Measurements from ENCODE around the gene RAVER2.
A peak's percentile ranks its signal among the peaks of the same experiment; 100 is the strongest.
"Not testable (repeated sequence)": the region's sequence is repeated elsewhere in the genome, so short reads cannot be mapped to it uniquely, and the experiment has no call there.

Gene RAVER2

GRCh38 chr1:64765012-64765411 is 20.1 kb downstream of the RAVER2 start:
- Mint-ChIP-seq H3K36me3 (no peaks in the 10 kb centered on the region), H3K27ac (no peak overlapping the region), H3K4me3 (no peak overlapping the region), H3K4me1 (peaks cover 10% of the 10 kb centered on the region), H3K27me3 (no peaks in the 10 kb centered on the region), H3K9me3 (no peaks in the 10 kb centered on the region)
- ATAC-seq = no peak

GRCh38 chr1:64765826-64766225 is 21.0 kb downstream of the RAVER2 start:
- ATAC-seq = no peak
- H3K4me1 Mint-ChIP-seq = peaks cover 13% of the 10 kb centered on the region
- no peak overlapping the region for H3K27ac Mint-ChIP-seq
- peaks cover 6% of the 10 kb centered on the region for H3K36me3 Mint-ChIP-seq
- peaks cover 7% of the 10 kb centered on the region for H3K9me3 Mint-ChIP-seq
- H3K27me3 Mint-ChIP-seq = no peaks in the 10 kb centered on the region
- H3K4me3 Mint-ChIP-seq = no peak overlapping the region

- no peak overlapping the region for H3K4me3 Mint-ChIP-seq
- peaks cover 13% of the 10 kb centered on the region for H3K4me1 Mint-ChIP-seq
- ATAC-seq = no peak
- no peaks in the 10 kb centered on the region for H3K27me3 Mint-ChIP-seq
- H3K27ac Mint-ChIP-seq = no peak overlapping the region
- peaks cover 9% of the 10 kb centered on the region for H3K9me3 Mint-ChIP-seq
- H3K36me3 Mint-ChIP-seq = peaks cover 7% of the 10 kb centered on the region
Observed at GRCh38 chr1:64766429-64766828, 21.6 kb downstream of the RAVER2 start.

- Mint-ChIP-seq H3K4me3 (no peak overlapping the region), H3K27ac (no peak overlapping the region), H3K27me3 (no peaks in the 10 kb centered on the region), H3K9me3 (peaks cover 9% of the 10 kb centered on the region), H3K36me3 (peaks cover 7% of the 10 kb centered on the region), H3K4me1 (peaks cover 14% of the 10 kb centered on the region)
- no peak for ATAC-seq
Observed at GRCh38 chr1:64769482-64769881, 24.6 kb downstream of the RAVER2 start.

- Mint-ChIP-seq H3K36me3 (peaks cover 7% of the 10 kb centered on the region), H3K9me3 (peaks cover 9% of the 10 kb centered on the region), H3K27me3 (no peaks in the 10 kb centered on the region), H3K27ac (no peak overlapping the region), H3K4me1 (peaks cover 19% of the 10 kb centered on the region), H3K4me3 (no peak overlapping the region)
- no peak for ATAC-seq
Observed at GRCh38 chr1:64769971-64770370, 25.1 kb downstream of the RAVER2 start.

- ATAC-seq, H3K9me3 Mint-ChIP-seq, H3K4me3 Mint-ChIP-seq, H3K27ac Mint-ChIP-seq, H3K27me3 Mint-ChIP-seq: not testable (repeated sequence)
- H3K36me3 Mint-ChIP-seq = peaks cover 11% of the 10 kb centered on the region
- H3K4me1 Mint-ChIP-seq = peaks cover 27% of the 10 kb centered on the region
Observed at GRCh38 chr1:64773306-64773705, 28.4 kb downstream of the RAVER2 start.

- H3K4me1 Mint-ChIP-seq = peaks cover 16% of the 10 kb centered on the region
- no peak overlapping the region for H3K4me3 Mint-ChIP-seq
- H3K36me3 Mint-ChIP-seq = peaks cover 11% of the 10 kb centered on the region
- no peaks in the 10 kb centered on the region for H3K27me3 Mint-ChIP-seq
- peaks cover 9% of the 10 kb centered on the region for H3K9me3 Mint-ChIP-seq
- H3K27ac Mint-ChIP-seq = peak overlapping the region; percentile 73
- no peak for ATAC-seq
Observed at GRCh38 chr1:64775113-64775512, 30.2 kb downstream of the RAVER2 start.

GRCh38 chr1:64782044-64782443 is 37.2 kb downstream of the RAVER2 start:
- not testable (repeated sequence) for H3K9me3 Mint-ChIP-seq, H3K4me1 Mint-ChIP-seq, H3K27me3 Mint-ChIP-seq, H3K27ac Mint-ChIP-seq, ATAC-seq, H3K4me3 Mint-ChIP-seq
- H3K36me3 Mint-ChIP-seq = peaks cover 16% of the 10 kb centered on the region

GRCh38 chr1:64782848-64783247 is 38.0 kb downstream of the RAVER2 start:
- ATAC-seq, H3K4me3 Mint-ChIP-seq, H3K4me1 Mint-ChIP-seq, H3K27me3 Mint-ChIP-seq, H3K9me3 Mint-ChIP-seq, H3K27ac Mint-ChIP-seq: not testable (repeated sequence)
- peaks cover 16% of the 10 kb centered on the region for H3K36me3 Mint-ChIP-seq

GRCh38 chr1:64790832-64791487 is 46.1 kb downstream of the RAVER2 start:
- H3K4me1 Mint-ChIP-seq = no peaks in the 10 kb centered on the region
- no peak overlapping the region for H3K27ac Mint-ChIP-seq
- peaks cover 18% of the 10 kb centered on the region for H3K36me3 Mint-ChIP-seq
- H3K4me3 Mint-ChIP-seq = no peak overlapping the region
- ATAC-seq = no peak
- H3K27me3 Mint-ChIP-seq = no peaks in the 10 kb centered on the region
- H3K9me3 Mint-ChIP-seq = peaks cover 10% of the 10 kb centered on the region

- no peak overlapping the region for H3K4me3 Mint-ChIP-seq
- no peak for ATAC-seq
- no peak overlapping the region for H3K27ac Mint-ChIP-seq
- no peaks in the 10 kb centered on the region for H3K27me3 Mint-ChIP-seq
- peaks cover 13% of the 10 kb centered on the region for H3K36me3 Mint-ChIP-seq
- H3K9me3 Mint-ChIP-seq = peaks cover 3% of the 10 kb centered on the region
- H3K4me1 Mint-ChIP-seq = no peaks in the 10 kb centered on the region
Observed at GRCh38 chr1:64798872-64799271, 54.0 kb downstream of the RAVER2 start.

- Mint-ChIP-seq H3K27ac (no peak overlapping the region), H3K4me3 (no peak overlapping the region), H3K9me3 (peaks cover 3% of the 10 kb centered on the region), H3K36me3 (peaks cover 13% of the 10 kb centered on the region), H3K4me1 (no peaks in the 10 kb centered on the region), H3K27me3 (no peaks in the 10 kb centered on the region)
- ATAC-seq = no peak
Observed at GRCh38 chr1:64801851-64802523, 57.1 kb downstream of the RAVER2 start.

- Mint-ChIP-seq H3K27ac (no peak overlapping the region), H3K36me3 (no peaks in the 10 kb centered on the region), H3K4me3 (no peak overlapping the region), H3K9me3 (no peaks in the 10 kb centered on the region), H3K27me3 (no peaks in the 10 kb centered on the region), H3K4me1 (no peaks in the 10 kb centered on the region)
- no peak for ATAC-seq
Observed at GRCh38 chr1:64809309-64809708, 64.4 kb downstream of the RAVER2 start.

- Mint-ChIP-seq H3K4me1 (no peaks in the 10 kb centered on the region), H3K36me3 (no peaks in the 10 kb centered on the region), H3K4me3 (no peak overlapping the region), H3K9me3 (no peaks in the 10 kb centered on the region), H3K27me3 (no peaks in the 10 kb centered on the region), H3K27ac (no peak overlapping the region)
- no peak for ATAC-seq
Observed at GRCh38 chr1:64810001-64810400, 65.1 kb downstream of the RAVER2 start.

- H3K27me3 Mint-ChIP-seq = no peaks in the 10 kb centered on the region
- no peak for ATAC-seq
- H3K9me3 Mint-ChIP-seq = no peaks in the 10 kb centered on the region
- H3K4me3 Mint-ChIP-seq = no peak overlapping the region
- no peak overlapping the region for H3K27ac Mint-ChIP-seq
- H3K36me3 Mint-ChIP-seq = peaks cover 1% of the 10 kb centered on the region
- H3K4me1 Mint-ChIP-seq = no peaks in the 10 kb centered on the region
Observed at GRCh38 chr1:64811131-64811530, 66.3 kb downstream of the RAVER2 start.

- Mint-ChIP-seq H3K9me3 (peaks cover 3% of the 10 kb centered on the region), H3K27ac (no peak overlapping the region), H3K4me1 (no peaks in the 10 kb centered on the region), H3K36me3 (peaks cover 14% of the 10 kb centered on the region), H3K27me3 (no peaks in the 10 kb centered on the region), H3K4me3 (no peak overlapping the region)
- no peak for ATAC-seq
Observed at GRCh38 chr1:64814427-64814826, 69.6 kb downstream of the RAVER2 start.

Measured in stimulated activated memory B cell treated with anti-CD40 and anti-IgM and Interleukin-4, amounts not matched to agents 10 μg/mL and 1 μg/mL and 100 μg/mL, for 72 hours (primary cell).